IPS DF 6.9 (cell line): ENCODE measurements around the gene SQOR.

Experiments
- DNase-seq: peaks from one replicate; pipeline ENCODE4 v3.0.0-alpha.2; 2013; ENCODE audit warnings: low read depth, low spot score
- H3K27ac ChIP-seq: one replicate; pipeline ENCODE4 v1.5.1; 2013; ENCODE audit warnings: low read length, control low read depth
- H3K27me3 ChIP-seq: 2 replicates; pipeline ENCODE4 v1.6.1; 2013; ENCODE audit warnings: mild to moderate bottlenecking, low read length; ENCODE audit not compliant: control insufficient read depth, insufficient read depth
- H3K36me3 ChIP-seq: 2 replicates; pipeline ENCODE4 v1.6.1; 2013; ENCODE audit warnings: low read length; ENCODE audit not compliant: control insufficient read depth, insufficient read depth
- H3K4me1 ChIP-seq: 2 replicates; pipeline ENCODE4 v1.6.1; 2013; ENCODE audit warnings: low read length; ENCODE audit not compliant: control insufficient read depth, insufficient read depth
- H3K4me3 ChIP-seq: 2 replicates; pipeline ENCODE4 v1.5.1; 2013; ENCODE audit warnings: mild to moderate bottlenecking, low read length
- H3K9me3 ChIP-seq: 2 replicates; pipeline ENCODE4 v1.6.1; 2013; ENCODE audit warnings: low read length, inconsistent platforms; ENCODE audit not compliant: control insufficient read depth, insufficient read depth
- WGBS: extraction: QIAGEN DNeasy Blood & Tissue Kit; methylation state at CpG from one replicate; pipeline ENCODE4 v1.1.7; 2013; ENCODE audit warnings: mixed read lengths, missing lambda C conversion rate; ENCODE audit not compliant: insufficient read length, insufficient coverage; 5-methylcytosine and 5-hydroxymethylcytosine counted together

Gene SQOR

DNA sequence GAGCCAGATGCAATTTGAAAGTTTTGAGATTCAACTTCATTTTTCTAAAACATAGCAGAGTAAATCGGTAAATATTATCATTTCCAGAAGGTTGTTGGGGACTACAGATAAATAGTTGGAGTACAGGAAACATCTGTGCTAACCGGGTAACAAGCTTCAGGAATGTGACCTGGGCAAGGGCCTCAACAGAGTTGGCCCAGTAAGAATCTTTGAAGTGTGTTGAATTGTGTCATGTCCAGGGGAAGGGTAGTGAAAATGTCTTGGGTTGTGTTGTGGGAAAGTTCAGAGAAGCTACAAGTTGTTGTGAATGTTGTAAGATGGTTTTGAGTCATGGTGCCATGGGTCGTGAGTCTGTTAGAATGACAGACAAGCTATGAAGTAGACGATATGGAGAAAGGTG lies 35.7 kb downstream of the SQOR start:
- no peaks in the 10 kb centered on the region for H3K4me1 ChIP-seq
- WGBS: 100% methylated on average over 1 of the region's 4 CpGs
- H3K27ac ChIP-seq: no peak overlapping the region
- H3K27me3 ChIP-seq: no peaks in the 10 kb centered on the region
- H3K4me3 ChIP-seq: no peak overlapping the region
- no peaks in the 10 kb centered on the region for H3K9me3 ChIP-seq
- H3K36me3 ChIP-seq: no peaks in the 10 kb centered on the region
- no peak for DNase-seq

DNA sequence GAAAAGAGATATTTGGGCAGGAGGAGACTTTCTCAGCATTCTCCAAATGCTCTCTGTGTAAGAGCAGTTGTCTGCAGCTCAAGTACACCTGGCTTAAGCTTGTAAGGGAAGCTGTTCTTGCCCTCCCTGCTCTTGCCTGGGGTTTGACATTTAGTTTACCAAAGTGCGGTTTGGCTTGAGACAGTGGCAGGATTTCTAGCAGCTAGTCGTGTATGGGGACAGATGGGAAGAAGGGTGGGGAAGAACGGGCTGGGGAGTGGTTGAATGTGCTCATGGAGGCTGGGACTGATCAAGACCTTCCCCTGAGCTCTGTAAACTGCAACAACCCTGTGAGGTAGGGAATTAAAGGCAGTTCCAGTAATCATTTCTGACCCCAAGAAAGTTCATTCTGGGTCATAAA lies 39.8 kb downstream of the SQOR start:
- DNase-seq: no peak
- H3K36me3 ChIP-seq: no peaks in the 10 kb centered on the region
- no CpG with 5 or more reads among the region's 3 CpGs for WGBS

DNA sequence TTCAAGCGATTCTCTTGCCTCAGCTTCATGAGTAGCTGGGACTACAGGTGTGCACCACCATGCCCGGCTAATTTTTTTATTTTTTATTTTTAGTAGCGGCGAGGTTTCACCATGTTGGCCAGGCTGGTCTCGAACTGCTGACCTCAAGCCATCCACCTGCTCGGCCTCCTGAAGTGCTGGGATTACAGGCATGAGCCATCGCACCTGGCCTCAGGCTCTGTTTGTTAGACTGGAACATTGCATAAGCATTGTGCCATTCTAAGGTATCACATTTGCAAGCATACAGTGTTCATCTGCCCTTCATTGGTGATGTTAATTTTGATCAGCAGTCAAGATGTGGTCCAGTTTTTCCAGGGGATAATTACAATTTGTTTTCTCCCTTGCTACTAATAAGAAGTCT lies 43.0 kb downstream of the SQOR start:
- Histone ChIP-seq H3K27me3 (no peaks in the 10 kb centered on the region), H3K27ac (no peak overlapping the region), H3K9me3 (no peaks in the 10 kb centered on the region), H3K36me3 (no peaks in the 10 kb centered on the region), H3K4me3 (no peak overlapping the region), H3K4me1 (no peaks in the 10 kb centered on the region; the same call in 1 of the 2 replicates)
- no peak for DNase-seq
- WGBS: no CpG with 5 or more reads among the region's 7 CpGs

More for the DNA sequence above, 39.8 kb downstream of the SQOR start:
- H3K9me3 ChIP-seq: no peaks in the 10 kb centered on the region
- no peak overlapping the region for H3K4me3 ChIP-seq
- no peak overlapping the region for H3K27ac ChIP-seq
- no peaks in the 10 kb centered on the region for H3K27me3 ChIP-seq
- H3K4me1 ChIP-seq: no peaks in the 10 kb centered on the region; the same call in 1 of the 2 replicates

DNA sequence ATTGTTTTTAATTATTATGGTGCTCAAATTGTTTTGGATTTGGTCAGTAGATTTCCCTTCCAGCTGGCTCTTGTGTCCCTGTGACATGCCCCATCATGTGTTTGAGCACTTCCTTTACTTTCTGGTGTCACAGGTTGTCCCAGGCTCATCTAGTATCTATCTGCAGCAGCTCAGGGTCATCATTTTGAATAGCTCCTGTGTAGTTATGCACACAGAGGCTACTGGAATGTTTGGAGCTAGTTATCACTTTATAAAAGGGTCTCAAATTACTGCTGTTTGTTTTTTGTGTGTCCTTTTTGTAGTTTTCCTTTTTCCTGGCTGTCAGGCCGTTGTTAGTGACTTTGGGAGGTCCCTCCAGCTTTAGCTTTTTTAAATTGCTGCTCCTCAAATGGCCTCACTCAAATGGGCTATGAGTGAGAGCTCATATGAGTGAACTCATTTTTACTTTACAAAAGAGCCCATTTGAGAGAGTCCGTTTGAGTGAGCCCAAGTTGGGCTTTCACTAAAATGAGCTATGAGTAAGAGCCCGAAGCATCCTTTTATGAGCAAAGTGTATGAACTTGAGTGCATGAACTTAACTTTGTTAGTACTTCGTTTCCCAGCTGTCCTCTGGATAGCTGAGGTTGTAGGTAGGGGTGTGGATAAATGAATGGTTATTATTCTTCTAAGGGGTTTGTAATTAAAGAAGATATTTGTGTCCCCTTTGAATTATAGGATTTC lies 43.8 kb downstream of the SQOR start:
- H3K9me3 ChIP-seq: no peaks in the 10 kb centered on the region
- DNase-seq: no peak
- no CpG with 5 or more reads among the region's 4 CpGs for WGBS
- H3K4me3 ChIP-seq: no peak overlapping the region
- no peaks in the 10 kb centered on the region for H3K36me3 ChIP-seq
- H3K4me1 ChIP-seq: no peaks in the 10 kb centered on the region; the same call in 1 of the 2 replicates
- H3K27ac ChIP-seq: no peak overlapping the region
- no peaks in the 10 kb centered on the region for H3K27me3 ChIP-seq

DNA sequence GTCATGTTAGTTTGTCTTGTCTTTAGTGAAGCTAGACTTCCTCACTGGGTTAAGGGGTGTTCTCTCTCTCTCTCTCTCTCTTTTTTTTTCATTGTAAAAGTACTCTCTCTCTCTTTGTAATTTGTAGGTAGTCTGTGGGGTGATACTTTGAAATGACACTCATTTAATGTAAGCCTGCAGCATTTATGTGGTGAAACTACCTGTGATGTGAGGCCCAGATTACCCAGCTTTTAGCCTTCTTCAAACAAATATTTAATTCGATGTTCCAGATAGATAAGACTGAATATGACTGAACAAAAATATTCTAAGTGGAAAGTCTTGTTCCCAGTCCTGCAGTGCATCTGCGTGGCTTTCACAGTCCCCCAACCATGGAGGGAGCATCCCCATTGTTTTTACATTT lies 49.7 kb downstream of the SQOR start:
- DNase-seq: no peak
- H3K4me3 ChIP-seq: no peak overlapping the region
- no peaks in the 10 kb centered on the region for H3K4me1 ChIP-seq
- no peaks in the 10 kb centered on the region for H3K27me3 ChIP-seq
- H3K27ac ChIP-seq: no peak overlapping the region
- no peaks in the 10 kb centered on the region for H3K9me3 ChIP-seq
- H3K36me3 ChIP-seq: no peaks in the 10 kb centered on the region
- WGBS: no CpG with 5 or more reads among the region's 2 CpGs

DNA sequence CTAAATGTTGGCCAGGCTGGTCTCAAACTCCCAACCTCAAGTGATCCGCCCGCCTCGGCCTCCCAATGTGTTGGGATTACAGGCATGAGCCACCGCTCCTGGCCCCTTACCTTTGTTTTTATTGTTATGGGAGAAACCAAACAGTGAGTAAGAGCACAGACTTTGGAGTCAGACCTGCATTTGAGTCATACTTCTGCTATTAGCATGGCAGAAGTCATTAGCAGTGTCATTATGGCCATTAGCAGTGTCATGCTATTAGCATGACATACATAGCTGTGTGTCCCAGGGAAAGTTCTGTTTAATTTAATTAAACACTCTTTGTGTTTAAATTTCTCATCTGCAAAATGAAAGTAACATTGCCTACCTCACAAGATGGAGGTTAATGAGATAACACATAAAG lies 54.8 kb downstream of the SQOR start:
- no peaks in the 10 kb centered on the region for H3K27me3 ChIP-seq
- H3K4me3 ChIP-seq: no peak overlapping the region
- no CpG with 5 or more reads among the region's 4 CpGs for WGBS
- no peak overlapping the region for H3K27ac ChIP-seq
- no peak for DNase-seq
- no peaks in the 10 kb centered on the region for H3K36me3 ChIP-seq
- H3K9me3 ChIP-seq: no peaks in the 10 kb centered on the region
- no peaks in the 10 kb centered on the region for H3K4me1 ChIP-seq

DNA sequence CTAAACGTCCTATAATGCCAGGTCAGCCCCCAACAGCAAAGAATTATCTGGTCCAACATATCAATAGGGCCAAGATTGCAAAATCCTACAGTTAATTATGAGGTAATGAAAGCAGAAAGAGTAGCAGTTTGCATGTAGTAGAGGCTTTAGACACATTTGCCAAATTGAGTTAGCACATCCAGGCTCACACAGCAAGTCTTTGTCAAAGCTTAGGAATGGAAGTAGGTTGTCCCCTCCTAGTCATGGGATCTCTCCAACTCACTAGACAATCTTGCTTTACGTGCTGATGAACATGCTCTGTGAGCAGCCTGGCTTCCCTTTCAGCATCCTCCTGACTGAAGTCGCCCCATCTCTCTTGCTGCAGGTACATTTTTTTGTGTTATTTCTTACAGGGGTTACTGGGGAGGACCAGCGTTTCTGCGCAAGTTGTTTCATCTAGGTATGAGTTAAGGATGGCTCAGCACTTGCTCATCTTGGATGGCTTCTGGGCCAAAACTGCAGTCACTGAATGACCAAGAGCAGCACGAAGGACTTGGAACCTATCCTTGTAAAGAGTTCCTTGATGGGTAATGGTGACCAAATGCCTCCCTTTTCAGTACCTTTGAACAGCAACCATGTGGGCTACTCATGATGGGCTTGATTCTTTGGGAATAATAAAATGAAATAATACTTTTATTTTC lies 55.9 kb downstream of the SQOR start:
- Histone ChIP-seq H3K27ac (no peak overlapping the region), H3K4me3 (no peak overlapping the region), H3K36me3 (no peaks in the 10 kb centered on the region), H3K4me1 (no peaks in the 10 kb centered on the region), H3K27me3 (no peaks in the 10 kb centered on the region), H3K9me3 (no peaks in the 10 kb centered on the region)
- DNase-seq: no peak
- no CpG with 5 or more reads among the region's 6 CpGs for WGBS

DNA sequence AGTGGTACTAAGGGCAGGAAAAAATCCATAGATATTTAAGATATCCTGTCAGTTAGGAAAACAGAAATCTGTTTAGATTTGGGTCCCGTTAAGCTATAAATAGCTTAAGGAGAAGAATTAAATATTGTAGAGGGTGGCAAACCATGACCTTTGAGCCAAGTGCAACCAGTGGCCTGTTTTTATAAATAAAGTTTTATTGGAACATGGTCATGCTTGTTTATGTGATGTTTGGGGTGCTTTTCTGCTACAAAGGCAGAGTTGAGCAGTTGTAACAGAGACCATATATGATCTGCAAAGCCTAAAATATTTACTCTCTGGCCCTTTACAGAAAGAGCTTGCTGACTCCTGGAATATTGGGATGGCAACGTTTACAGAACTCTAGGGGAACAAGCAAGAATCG lies 66.3 kb downstream of the SQOR start:
- no peak overlapping the region for H3K4me3 ChIP-seq
- H3K9me3 ChIP-seq: no peaks in the 10 kb centered on the region
- no peaks in the 10 kb centered on the region for H3K27me3 ChIP-seq
- H3K27ac ChIP-seq: no peak overlapping the region
- no peaks in the 10 kb centered on the region for H3K36me3 ChIP-seq
- no peak for DNase-seq
- H3K4me1 ChIP-seq: no peaks in the 10 kb centered on the region
- WGBS: no CpG with 5 or more reads among the region's 3 CpGs

DNA sequence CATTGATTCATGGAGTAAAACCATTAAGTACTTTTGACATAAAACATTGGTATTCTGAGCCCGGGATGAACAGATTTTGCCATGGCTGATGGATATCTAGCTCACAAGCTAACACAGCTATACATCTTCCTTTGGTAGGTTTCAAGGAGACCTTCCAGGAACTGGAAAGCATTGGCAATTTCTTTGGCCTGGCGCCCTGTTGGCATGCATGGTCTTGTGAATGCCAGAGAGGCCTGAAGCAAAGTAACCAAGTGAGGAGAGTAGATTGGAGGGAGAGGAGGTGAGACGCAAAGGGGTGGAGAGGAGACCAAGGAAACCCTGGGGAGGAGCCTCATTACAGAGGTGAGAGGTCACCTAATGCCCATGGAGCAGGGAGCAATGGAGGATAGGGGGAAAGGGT lies 67.2 kb downstream of the SQOR start:
- H3K4me1 ChIP-seq: no peaks in the 10 kb centered on the region
- no peak overlapping the region for H3K4me3 ChIP-seq
- no peak overlapping the region for H3K27ac ChIP-seq
- no peaks in the 10 kb centered on the region for H3K27me3 ChIP-seq
- DNase-seq: no peak
- no peaks in the 10 kb centered on the region for H3K9me3 ChIP-seq
- WGBS: no CpG with 5 or more reads among the region's 3 CpGs
- H3K36me3 ChIP-seq: no peaks in the 10 kb centered on the region

DNA sequence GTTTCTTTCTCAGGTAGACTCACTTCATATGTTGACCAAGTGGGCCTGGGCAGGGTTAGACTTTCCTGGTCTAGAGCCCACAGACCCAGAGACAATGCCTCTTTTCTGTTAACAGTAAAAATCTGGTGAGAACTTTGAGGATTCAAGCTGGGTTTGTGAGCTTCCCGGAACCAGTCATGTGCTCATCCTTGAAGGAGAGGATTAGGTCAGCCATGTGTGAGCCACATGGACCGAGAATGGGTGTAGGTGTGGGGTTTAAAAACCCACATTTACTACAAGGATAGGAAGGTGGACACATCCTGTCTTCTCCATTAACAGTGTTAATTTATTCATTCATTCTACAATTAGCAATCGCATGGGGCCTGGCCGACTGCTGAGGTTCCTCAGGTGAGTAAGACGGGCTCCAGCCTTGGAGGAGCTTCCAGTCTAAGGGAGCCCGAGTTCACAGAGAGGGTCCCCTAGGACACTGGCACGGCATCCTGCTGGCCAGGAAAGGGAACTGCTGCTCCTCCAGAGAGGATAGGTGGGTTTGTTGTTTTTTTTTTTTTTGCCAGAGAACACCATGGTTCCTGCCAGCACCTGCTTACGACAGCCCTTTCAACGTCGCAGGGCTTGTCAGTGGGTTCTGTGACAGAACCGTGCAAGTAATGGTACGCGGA lies 69.0 kb downstream of the SQOR start:
- Histone ChIP-seq H3K36me3 (no peaks in the 10 kb centered on the region), H3K9me3 (no peaks in the 10 kb centered on the region), H3K4me1 (no peaks in the 10 kb centered on the region), H3K4me3 (peak overlapping the region; percentile 73; the same call in 1 of the 2 replicates), H3K27ac (no peak overlapping the region), H3K27me3 (no peaks in the 10 kb centered on the region)
- peak; percentile 39 for DNase-seq
- no CpG with 5 or more reads among the region's 13 CpGs for WGBS
